GM19351 (cell line): ENCODE results near the gene NKAIN2.
A peak's percentile ranks its signal among the peaks of the same experiment; 100 is the strongest.
"Not testable (repeated sequence)": the region's sequence is repeated elsewhere in the genome, so short reads cannot be mapped to it uniquely, and the experiment has no call there.

Experiments
- ATAC-seq: cut with Tn5 transposase; IDR thresholded peaks from one replicate; pipeline ENCODE4 v1.9.1; 2021; ENCODE audit warnings: mild to moderate bottlenecking, moderate library complexity; ENCODE audit not compliant: unreplicated experiment

The NKAIN2 gene

DNA sequence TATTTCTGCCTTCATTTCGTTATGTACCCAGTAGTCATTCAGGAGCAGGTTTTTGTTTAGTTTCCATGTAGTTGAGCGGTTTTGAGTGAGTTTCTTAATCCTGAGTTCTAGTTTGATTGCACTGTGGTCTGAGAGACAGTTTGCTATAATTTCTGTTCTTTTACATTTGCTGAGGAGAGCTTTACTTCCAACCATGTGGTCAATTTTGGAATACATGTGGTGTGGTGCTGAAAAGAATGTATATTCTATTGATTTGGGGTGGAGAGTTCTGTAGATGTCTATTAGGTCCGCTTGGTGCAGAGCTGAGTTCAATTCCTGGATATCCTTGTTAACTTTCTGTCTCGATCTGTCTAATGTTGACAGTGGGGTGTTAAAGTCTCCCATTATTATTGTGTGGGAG lies 606.8 kb downstream of the NKAIN2 start:
- not testable (repeated sequence) for ATAC-seq

GRCh38 chr6:124412657-124413056 lies 609.0 kb downstream of the NKAIN2 start:
- not testable (repeated sequence) for ATAC-seq

DNA sequence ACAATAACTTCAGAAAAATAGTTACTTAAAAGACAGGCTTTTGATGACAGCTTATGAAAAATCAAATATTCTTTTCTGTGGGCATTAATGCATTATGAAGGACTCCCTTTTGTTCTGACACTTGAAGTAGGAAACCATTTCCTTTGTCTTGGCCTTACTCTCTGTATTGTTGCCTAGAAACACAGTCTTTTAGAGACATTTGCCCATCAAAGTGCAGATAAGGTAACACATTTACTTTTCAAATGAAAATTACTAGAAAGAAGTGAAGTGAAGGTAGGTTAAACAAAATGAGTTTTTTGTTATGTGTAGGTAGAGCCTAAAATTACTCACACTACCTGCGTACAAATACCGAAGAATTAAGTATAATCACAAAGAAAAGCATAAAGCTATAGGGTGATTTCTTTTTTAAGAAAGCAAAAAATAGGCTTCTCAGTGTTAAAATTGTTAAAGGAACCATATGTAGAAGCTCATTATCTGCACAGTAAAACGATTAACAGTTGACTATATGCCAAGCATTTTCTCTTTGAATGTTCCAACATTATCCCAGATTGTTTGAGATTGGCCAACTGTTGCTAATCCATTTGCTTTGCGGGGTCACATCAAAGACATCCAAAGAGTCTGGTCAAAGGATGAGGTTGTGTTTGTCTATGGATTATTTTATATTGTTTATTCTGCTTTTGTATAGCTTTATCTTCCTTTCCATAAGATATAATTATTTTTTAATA lies 616.6 kb downstream of the NKAIN2 start:
- no peak for ATAC-seq

DNA sequence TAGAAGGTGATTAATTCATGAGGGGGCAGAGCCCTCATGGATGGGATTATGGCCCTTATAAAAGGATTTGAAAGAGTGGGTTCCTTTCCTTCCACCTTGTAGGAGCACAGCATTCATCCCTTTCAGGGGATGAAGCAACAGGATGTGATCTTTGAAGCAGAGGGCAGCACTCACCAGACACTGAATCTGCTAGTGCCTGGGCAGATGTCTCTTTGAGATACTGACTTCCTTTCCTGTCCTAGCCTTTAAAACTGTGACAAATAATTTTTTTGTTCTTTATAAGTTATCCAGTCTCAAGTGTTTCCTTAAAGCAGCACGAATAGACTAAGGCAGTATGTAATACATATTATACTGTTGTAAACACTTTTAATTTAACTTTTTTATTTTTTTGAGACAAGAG lies 620.0 kb downstream of the NKAIN2 start:
- no peak for ATAC-seq

- no peak for ATAC-seq
Measured at GRCh38 chr6:124430740-124431318, 627.2 kb downstream of the NKAIN2 start.

- no peak for ATAC-seq
Measured at GRCh38 chr6:124432620-124433019, 629.0 kb downstream of the NKAIN2 start.

DNA sequence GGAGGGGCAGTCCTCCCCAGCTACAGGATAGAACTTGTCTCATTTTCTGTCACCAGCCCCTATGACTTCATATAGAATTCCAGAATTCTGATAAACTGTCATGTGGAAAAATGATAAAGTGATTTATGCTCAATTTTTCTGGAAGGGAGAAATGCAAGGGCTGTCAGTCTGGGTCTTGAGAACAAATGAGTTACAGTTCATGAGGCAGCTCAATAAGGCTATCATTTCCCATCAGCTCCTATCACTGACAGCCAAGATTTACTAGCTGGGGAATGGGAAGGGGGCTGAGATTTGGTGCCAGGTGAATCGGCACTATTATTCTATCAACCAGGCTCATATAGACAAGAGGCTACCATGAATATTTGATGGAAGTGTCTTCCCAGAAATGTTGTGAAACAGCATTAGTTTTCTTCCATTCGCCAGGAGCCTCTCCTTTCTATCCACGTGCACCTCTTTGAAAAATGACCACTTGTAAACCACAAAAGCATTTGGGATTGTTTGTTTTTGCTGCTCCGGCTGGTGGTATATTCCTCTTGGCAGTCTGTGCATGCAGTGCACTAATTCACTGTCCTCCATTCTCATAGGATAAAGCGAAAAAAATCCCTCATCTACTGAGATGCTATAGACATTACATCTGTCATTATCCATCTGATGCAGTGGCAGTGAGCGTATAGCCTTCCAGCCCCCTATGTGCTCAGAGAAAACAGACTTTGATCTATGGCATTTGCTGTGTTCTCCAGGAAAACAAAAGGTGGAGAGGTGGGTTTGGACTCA lies 629.9 kb downstream of the NKAIN2 start:
- no peak for ATAC-seq

- no peak for ATAC-seq
Measured at GRCh38 chr6:124434421-124434820, 630.8 kb downstream of the NKAIN2 start.

GRCh38 chr6:124436803-124437202 lies 633.1 kb downstream of the NKAIN2 start:
- peak; percentile 62 for ATAC-seq

DNA sequence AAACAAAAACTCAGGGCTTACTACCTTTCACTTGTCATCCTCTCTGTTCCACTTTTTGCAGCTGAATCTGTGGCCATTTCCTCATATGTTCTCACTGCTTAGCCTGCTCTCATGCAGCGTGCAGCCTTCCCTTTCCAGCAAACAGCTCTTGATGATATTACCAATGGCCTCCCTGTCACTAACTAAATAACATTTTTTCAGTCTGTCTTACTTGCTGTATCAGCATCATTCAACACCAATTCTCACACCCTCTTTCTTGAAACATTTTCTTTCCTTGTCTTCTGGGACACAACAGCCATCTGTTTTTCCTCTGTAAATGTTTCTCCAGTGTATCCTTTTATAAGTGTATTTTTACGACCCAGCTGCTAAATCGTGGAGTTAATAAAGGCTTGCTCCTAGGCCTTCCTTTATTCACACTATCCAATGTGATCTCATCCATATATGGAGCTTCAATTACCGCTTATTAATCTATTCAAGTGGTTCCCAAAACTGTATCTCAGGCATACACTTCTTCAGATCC lies 634.9 kb downstream of the NKAIN2 start:
- no peak for ATAC-seq

- no peak for ATAC-seq
Measured at GRCh38 chr6:124441450-124441849, 637.8 kb downstream of the NKAIN2 start.

DNA sequence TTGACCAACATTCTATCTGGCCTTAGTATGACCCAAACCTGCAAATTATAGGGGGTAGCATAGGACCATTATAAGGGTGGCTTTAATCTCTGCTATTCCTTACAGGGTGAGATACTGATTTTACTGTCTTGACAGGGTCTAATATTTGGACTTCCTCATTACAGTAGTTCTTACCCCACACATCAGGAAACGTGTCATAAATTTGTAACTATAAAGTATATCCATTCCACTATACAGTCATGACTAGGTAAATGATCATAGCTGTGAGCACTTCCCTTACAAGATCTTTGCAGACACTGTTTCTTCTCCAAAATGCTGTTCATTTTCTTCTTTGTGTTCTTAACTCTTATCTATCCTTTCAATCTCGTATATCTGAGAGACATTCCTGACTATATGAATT lies 639.9 kb downstream of the NKAIN2 start:
- ATAC-seq, result no peak

DNA sequence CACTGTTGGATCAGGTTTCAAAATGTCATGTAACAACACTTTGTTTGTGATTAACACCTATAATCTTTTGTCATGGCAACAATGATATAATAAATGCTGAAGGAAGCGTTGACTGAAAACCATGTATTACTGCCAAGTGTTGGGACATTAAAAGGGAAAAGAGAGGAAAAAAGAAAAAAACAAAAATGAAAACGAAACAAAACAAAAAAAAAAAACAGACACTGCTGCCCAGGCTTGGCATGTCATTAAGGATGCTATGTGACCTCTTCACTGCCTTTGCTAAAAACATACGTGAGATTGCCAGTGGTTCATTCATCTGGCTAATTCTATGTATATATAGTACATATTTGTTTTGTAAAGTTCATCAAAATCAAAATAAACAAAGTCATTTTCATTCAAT lies 641.9 kb downstream of the NKAIN2 start:
- ATAC-seq, result no peak

DNA sequence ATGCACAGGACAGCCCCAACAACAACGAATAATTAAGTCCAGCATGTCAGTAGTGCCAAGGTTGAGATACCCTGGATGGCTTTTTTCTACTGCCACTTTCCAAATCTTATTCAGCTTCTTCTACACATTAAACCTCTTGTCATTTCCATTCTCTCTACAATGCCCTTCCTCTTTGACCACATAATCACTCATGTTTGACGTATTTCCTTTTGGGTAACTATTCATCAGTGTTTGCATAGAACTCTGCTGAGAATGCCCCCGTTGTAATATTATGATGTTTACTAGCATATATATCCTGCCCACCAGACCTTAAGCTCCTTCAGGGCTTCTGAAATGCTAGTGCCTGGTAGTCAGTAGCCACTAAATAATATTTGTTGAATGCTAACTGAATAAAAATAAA lies 643.3 kb downstream of the NKAIN2 start:
- no peak for ATAC-seq

- no peak for ATAC-seq
Measured at GRCh38 chr6:124459268-124459667, 655.6 kb downstream of the NKAIN2 start.

GRCh38 chr6:124462750-124463149 lies 659.1 kb downstream of the NKAIN2 start:
- no peak for ATAC-seq

GRCh38 chr6:124463271-124463670 lies 659.6 kb downstream of the NKAIN2 start:
- ATAC-seq, result no peak

DNA sequence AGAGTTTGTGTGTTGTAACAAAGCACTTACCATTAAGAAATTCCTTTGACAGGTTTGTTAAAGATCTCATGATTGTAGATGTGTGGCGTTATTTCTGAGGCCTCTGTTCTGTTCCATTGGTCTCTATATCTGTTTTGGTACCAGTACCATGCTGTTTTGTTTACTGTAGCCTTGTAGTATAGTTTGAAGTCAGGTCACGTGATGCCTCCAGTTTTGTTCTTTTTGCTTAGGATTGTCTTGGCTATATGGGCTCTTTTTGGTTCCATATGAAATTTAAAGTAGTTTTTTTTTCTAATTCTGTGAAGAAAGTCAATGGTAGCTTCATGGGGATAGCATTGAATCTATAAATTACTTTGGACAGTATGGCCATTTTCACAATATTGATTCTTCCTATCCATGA lies 660.9 kb downstream of the NKAIN2 start:
- not testable (repeated sequence) for ATAC-seq

GRCh38 chr6:124466949-124467348 lies 663.3 kb downstream of the NKAIN2 start:
- ATAC-seq, result no peak

- ATAC-seq, result no peak
Measured at GRCh38 chr6:124467366-124467765, 663.7 kb downstream of the NKAIN2 start.

GRCh38 chr6:124470803-124471202 lies 667.1 kb downstream of the NKAIN2 start:
- no peak for ATAC-seq

DNA sequence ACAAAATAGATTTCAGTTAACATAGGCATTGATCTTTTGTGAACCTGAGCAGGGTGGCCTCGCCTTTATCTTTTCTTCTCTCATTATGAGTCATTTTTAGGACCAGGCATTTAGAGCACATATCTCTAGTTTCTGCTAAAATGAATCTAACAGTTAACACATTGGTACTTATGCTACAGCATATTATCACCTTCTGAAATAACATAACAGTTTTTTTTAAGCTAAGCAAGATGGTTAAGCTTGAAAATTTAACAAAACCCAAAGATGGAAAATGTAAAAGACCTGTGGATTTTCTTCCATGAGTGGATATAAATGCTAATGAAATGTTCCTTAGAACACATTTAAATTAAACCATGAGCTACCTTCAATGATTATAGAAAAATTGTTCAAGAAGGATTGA lies 671.5 kb downstream of the NKAIN2 start:
- ATAC-seq, result no peak
